PC-3 (cell line): ENCODE measurements around the gene KIF3A. TPM values are rescaled to one million over a fixed set of nuclear protein-coding genes. Genes with fewer than 3 reads are reported as not detected.

Experiments used
- ATAC-seq: fragments of 200-7000 bp; cut with Tn5 transposase; 2 replicates; pipeline ENCODE4 v1.9.1; 2020; ENCODE audit warnings: mild to moderate bottlenecking, moderate library complexity
- BruUV-seq: library from RNA; stranded (reverse); fragments of 400-500 nt; replicated peaks from 2 replicates; lab custom pipeline; 2021; lab: Mats Ljungman, UMichigan
- CTCF ChIA-PET: fragments of 300-600 bp; sonication (Branson Sonifier 250); formaldehyde crosslinking; loops from one replicate; lab custom pipeline; 2022; ENCODE audit warnings: antibody characterized with exemption; lab: Charles Lee
- POLR2A ChIA-PET: fragments of 300-600 bp; sonication (Branson Sonifier 250); formaldehyde crosslinking; loops from one replicate; lab custom pipeline; 2022; ENCODE audit warnings: antibody characterized with exemption; ENCODE audit not compliant: unreplicated experiment; lab: Charles Lee
- DNase-seq: peaks from one replicate; pipeline ENCODE4 v3.0.0-alpha.2; 2015
- H2AFZ ChIP-seq: fragments of 300-600 bp; sonication (generic); 2 replicates; pipeline ENCODE4 v1.6.0; 2016; ENCODE audit warnings: antibody characterized with exemption, low read length
- H3F3A ChIP-seq: fragments of 300-600 bp; sonication (generic); one replicate; pipeline ENCODE4 v1.6.0; 2017; ENCODE audit warnings: antibody characterized with exemption, low read length, control low read depth, mild to moderate bottlenecking; ENCODE audit not compliant: unreplicated experiment
- H3K27ac ChIP-seq: fragments of 300-600 bp; sonication (generic); 2 replicates; pipeline ENCODE4 v1.5.1; 2016; ENCODE audit warnings: mild to moderate bottlenecking, low read length
- H3K27me3 ChIP-seq: fragments of 300-600 bp; sonication (generic); 2 replicates; pipeline ENCODE4 v1.6.1; 2016; ENCODE audit warnings: low read length, mixed read lengths
- H3K36me3 ChIP-seq: fragments of 300-600 bp; sonication (generic); 2 replicates; pipeline ENCODE4 v1.6.1; 2016; ENCODE audit warnings: low read depth, mixed run types, low read length, mixed read lengths
- H3K4me1 ChIP-seq: fragments of 300-600 bp; sonication (generic); 2 replicates; pipeline ENCODE4 v1.5.1; 2016; ENCODE audit warnings: low read length; ENCODE audit not compliant: insufficient read depth
- H3K4me2 ChIP-seq: fragments of 300-600 bp; sonication (generic); 2 replicates; pipeline ENCODE4 v1.6.0; 2016; ENCODE audit warnings: low read length
- H3K4me3 ChIP-seq: fragments of 300-600 bp; sonication (generic); 2 replicates; pipeline ENCODE4 v1.5.1; 2016; ENCODE audit warnings: mild to moderate bottlenecking, low read length, mixed read lengths
- H3K79me2 ChIP-seq: fragments of 300-600 bp; sonication (generic); 2 replicates; pipeline ENCODE4 v1.6.1; 2017; ENCODE audit warnings: low read length, mixed read lengths
- H3K9ac ChIP-seq: fragments of 300-600 bp; sonication (generic); 2 replicates; pipeline ENCODE4 v1.6.0; 2016; ENCODE audit warnings: mild to moderate bottlenecking, low read length
- H3K9me2 ChIP-seq: fragments of 300-600 bp; sonication (generic); replicated peaks from 2 replicates; pipeline ENCODE4 v1.6.1; 2016; ENCODE audit warnings: mixed run types, low read length, mixed read lengths
- H3K9me3 ChIP-seq: fragments of 300-600 bp; sonication (generic); 2 replicates; pipeline ENCODE4 v1.6.1; 2016; ENCODE audit warnings: low read length, mixed read lengths
- H4K20me1 ChIP-seq: fragments of 300-600 bp; sonication (generic); 2 replicates; pipeline ENCODE4 v1.6.1; 2016; ENCODE audit warnings: low read length, mixed read lengths
- EZH2 ChIP-seq: fragments of 300-600 bp; sonication (generic); IDR thresholded peaks from one replicate; pipeline ENCODE4 v1.6.1; 2017; ENCODE audit warnings: antibody characterized with exemption, mild to moderate bottlenecking, low read length; ENCODE audit not compliant: unreplicated experiment
- EZH2phosphoT487 ChIP-seq: fragments of 300-600 bp; sonication (generic); IDR thresholded peaks from 2 replicates; pipeline ENCODE4 v1.6.1; 2018; ENCODE audit warnings: mild to moderate bottlenecking, antibody characterized with exemption, low read length, borderline replicate concordance
- intact Hi-C: fragments of 100-400 bp; cut with micrococcal nuclease; formaldehyde crosslinking; loops from 2 replicates; pipeline ENCODE4 v1.9.0; 2023
- total RNA-seq: library from RNA; depleted of rRNA; stranded (reverse); fragments of >200 nt; gene quantifications from 2 replicates; pipeline ENCODE4 v1.2.3, GENCODE V29; 2014
- TF ChIP-seq, protein P1 (sequence below): fragments of 300-600 bp; sonication (generic); conservative IDR thresholded peaks from 2 replicates; pipeline ENCODE4 v1.5.1; 2017; ENCODE audit warnings: antibody characterized with exemption, low read depth, mild to moderate bottlenecking, low read length

Gene KIF3A
- total RNA-seq, 1 experiment from 2014 or later, result 5.7 TPM

DNA sequence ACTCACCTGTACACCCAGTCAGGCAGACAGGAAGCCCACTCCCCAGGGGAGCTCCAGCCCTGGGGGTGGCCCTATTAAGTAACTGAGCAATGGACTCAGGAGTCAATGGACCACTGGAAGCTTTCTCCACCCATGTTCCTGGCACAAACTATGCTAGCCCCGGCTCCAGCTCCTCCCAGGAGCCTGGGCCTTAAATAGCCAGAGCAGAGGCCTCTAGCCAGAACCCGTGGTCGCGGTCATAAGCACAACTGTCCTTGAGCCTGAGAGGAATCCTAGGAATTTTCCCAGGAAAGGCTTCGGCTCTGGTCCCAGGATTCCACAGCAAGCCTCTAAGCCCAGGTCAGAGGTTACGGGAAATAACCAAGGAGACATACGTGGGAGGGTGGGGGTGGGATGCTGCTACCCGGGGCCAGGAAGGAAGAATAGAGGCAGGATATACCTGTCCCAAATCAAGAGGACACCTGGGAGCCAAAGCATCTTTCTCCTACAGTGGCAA lies 34.2 kb upstream of the KIF3A start:
- Histone ChIP-seq H3K9ac (no peak overlapping the region), H2AFZ (no peak overlapping the region), H3K9me2 (no peaks in the 10 kb centered on the region), H3F3A (no peaks in the 10 kb centered on the region), H3K4me2 (no peak overlapping the region), H3K4me1 (peaks cover 7% of the 10 kb centered on the region), H3K27ac (no peak overlapping the region), H3K9me3 (no peaks in the 10 kb centered on the region), H3K27me3 (no peaks in the 10 kb centered on the region), H3K4me3 (no peak overlapping the region), H3K79me2 (peaks cover 55% of the 10 kb centered on the region), H4K20me1 (no peaks in the 10 kb centered on the region), H3K36me3 (no peaks in the 10 kb centered on the region)
- ChIA-PET POLR2A (no interaction called here), CTCF (no interaction called here)
- intact Hi-C loops, result no loop called here
- no peak for DNase-seq
- no peak for TF ChIP-seq EZH2
- BruUV-seq, result no TSS peak
- ATAC-seq, result no peak

DNA sequence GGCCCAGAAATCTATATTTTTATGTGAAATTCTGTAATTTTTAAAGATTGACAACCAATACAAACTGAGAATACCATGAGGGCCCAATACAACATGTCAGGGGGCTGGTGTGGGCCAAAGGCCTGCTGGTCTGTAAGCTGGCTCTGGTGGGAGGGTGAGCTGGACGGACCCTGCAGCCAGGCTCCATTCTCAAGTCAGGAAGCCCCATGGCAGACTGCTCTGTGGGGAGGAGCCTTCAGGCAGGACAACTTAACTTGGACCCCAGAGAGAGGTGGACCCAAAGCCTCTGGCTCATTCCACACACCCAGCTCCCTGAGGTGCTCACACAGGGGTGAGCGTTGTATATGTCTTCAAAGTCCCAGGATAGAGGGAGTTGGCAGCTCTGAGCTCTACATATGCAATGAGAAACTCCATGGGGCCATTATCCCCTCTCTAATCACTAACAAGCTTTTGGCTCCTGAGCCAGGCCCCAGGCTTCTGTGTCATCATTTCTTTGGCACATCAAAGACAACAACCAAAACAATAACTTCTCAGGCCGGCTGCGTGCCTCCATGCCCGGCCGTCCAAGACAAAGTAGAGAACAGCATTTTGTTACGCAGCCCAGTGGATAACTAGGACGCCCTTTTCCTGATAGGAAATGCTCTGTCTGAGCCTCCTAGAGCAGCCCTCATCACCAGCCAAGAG lies 33.3 kb upstream of the KIF3A start:
- CTCF ChIA-PET, result no interaction called here
- intact Hi-C loops, result no loop called here
- H3K4me2 ChIP-seq, result no peak overlapping the region
- no peak for ATAC-seq
- H4K20me1 ChIP-seq, result no peaks in the 10 kb centered on the region
- no peaks in the 10 kb centered on the region for H3F3A ChIP-seq
- no peak for DNase-seq
- no peaks in the 10 kb centered on the region for H3K36me3 ChIP-seq
- no peak overlapping the region for H3K27ac ChIP-seq
- peaks cover 3% of the 10 kb centered on the region for H3K4me1 ChIP-seq
- BruUV-seq, result no TSS peak
- H3K9me2 ChIP-seq, result no peaks in the 10 kb centered on the region
- H3K9me3 ChIP-seq, result no peaks in the 10 kb centered on the region
- no peak overlapping the region for H3K9ac ChIP-seq
- H3K79me2 ChIP-seq, result peaks cover 46% of the 10 kb centered on the region
- no peaks in the 10 kb centered on the region for H3K27me3 ChIP-seq
- POLR2A ChIA-PET, result no interaction called here
- TF ChIP-seq, protein P1, sequence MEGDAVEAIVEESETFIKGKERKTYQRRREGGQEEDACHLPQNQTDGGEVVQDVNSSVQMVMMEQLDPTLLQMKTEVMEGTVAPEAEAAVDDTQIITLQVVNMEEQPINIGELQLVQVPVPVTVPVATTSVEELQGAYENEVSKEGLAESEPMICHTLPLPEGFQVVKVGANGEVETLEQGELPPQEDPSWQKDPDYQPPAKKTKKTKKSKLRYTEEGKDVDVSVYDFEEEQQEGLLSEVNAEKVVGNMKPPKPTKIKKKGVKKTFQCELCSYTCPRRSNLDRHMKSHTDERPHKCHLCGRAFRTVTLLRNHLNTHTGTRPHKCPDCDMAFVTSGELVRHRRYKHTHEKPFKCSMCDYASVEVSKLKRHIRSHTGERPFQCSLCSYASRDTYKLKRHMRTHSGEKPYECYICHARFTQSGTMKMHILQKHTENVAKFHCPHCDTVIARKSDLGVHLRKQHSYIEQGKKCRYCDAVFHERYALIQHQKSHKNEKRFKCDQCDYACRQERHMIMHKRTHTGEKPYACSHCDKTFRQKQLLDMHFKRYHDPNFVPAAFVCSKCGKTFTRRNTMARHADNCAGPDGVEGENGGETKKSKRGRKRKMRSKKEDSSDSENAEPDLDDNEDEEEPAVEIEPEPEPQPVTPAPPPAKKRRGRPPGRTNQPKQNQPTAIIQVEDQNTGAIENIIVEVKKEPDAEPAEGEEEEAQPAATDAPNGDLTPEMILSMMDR, result no peak
- no peak for TF ChIP-seq EZH2phosphoT487
- TF ChIP-seq EZH2, result no peak
- H3K4me3 ChIP-seq, result no peak overlapping the region
- H2AFZ ChIP-seq, result no peak overlapping the region

DNA sequence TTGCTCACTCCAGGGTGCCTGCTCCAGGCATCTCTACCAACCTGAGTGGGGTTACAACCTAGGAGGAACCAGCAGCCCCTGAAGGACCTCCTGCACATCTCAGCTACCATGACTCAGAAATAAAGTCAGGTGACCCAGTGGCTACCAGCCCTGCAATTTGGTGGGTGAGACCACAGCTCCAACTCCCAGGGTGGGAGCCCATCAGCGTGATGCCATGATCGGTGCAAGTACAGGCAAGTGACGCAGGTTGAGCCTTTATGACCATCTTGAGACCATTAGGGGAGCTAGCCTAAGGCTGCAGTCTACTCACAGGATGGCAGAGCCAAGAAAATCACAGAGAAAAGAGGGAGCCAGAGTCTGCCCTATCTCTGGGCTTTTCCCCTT lies 31.1 kb upstream of the KIF3A start:
- H2AFZ ChIP-seq, result no peak overlapping the region
- H3K9me2 ChIP-seq, result no peaks in the 10 kb centered on the region
- H3K4me2 ChIP-seq, result no peak overlapping the region
- no peaks in the 10 kb centered on the region for H3K36me3 ChIP-seq
- TF ChIP-seq EZH2, result no peak
- no peak for TF ChIP-seq EZH2phosphoT487
- TF ChIP-seq, protein P1, result no peak
- ChIA-PET POLR2A (no interaction called here), CTCF (no interaction called here)
- no peak overlapping the region for H3K4me3 ChIP-seq
- no peak overlapping the region for H3K27ac ChIP-seq
- H3K79me2 ChIP-seq, result peaks cover 28% of the 10 kb centered on the region
- no peak for ATAC-seq
- no peaks in the 10 kb centered on the region for H4K20me1 ChIP-seq
- no peaks in the 10 kb centered on the region for H3K9me3 ChIP-seq
- no peaks in the 10 kb centered on the region for H3K4me1 ChIP-seq
- intact Hi-C loops, result no loop called here
- no TSS peak for BruUV-seq
- no peak for DNase-seq
- H3F3A ChIP-seq, result no peaks in the 10 kb centered on the region
- no peaks in the 10 kb centered on the region for H3K27me3 ChIP-seq
- no peak overlapping the region for H3K9ac ChIP-seq
